ENCODE measurements around the gene MYO6. TPM values are rescaled to one million over a fixed set of nuclear protein-coding genes. Genes with fewer than 3 reads are reported as not detected.
"Not testable (repeated sequence)": the region's sequence is repeated elsewhere in the genome, so short reads cannot be mapped to it uniquely, and the experiment has no call there.

MYO6 gene
- total RNA-seq (114 TPM), polyA plus RNA-seq (ENCODE audit: insufficient read depth, low read depth, low replicate concordance) (32.0 TPM)
- long read RNA-seq, donor 1, partial matches to known transcripts = 5 of 5 reads
- long read RNA-seq, donor 1, other reads (novel, unspliced or antisense) = 0 of 5 reads
- long read RNA-seq, donor 2, partial matches to known transcripts = 31 of 31 reads
- long read RNA-seq, donor 2, other reads (novel, unspliced or antisense) = 0 of 31 reads
- long read RNA-seq, donor 3, partial matches to known transcripts = 22 of 22 reads
- long read RNA-seq, donor 3, other reads (novel, unspliced or antisense) = 0 of 22 reads
- long read RNA-seq, donor 4, partial matches to known transcripts = 52 of 52 reads
- long read RNA-seq, donor 4, other reads (novel, unspliced or antisense) = 0 of 52 reads
- long read RNA-seq, donor 5 = 0 reads
- long read RNA-seq, donor 6 = 0 reads
- long read RNA-seq, donor 7, partial matches to known transcripts = 154 of 175 reads
- long read RNA-seq, donor 7, other reads (novel, unspliced or antisense) = 21 of 175 reads
- long read RNA-seq, donor 8 = 0 reads
- long read RNA-seq, donor 9 = 0 reads
- long read RNA-seq, donor 10, partial matches to known transcripts = 12 of 12 reads
- long read RNA-seq, donor 10, other reads (novel, unspliced or antisense) = 0 of 12 reads

DNA sequence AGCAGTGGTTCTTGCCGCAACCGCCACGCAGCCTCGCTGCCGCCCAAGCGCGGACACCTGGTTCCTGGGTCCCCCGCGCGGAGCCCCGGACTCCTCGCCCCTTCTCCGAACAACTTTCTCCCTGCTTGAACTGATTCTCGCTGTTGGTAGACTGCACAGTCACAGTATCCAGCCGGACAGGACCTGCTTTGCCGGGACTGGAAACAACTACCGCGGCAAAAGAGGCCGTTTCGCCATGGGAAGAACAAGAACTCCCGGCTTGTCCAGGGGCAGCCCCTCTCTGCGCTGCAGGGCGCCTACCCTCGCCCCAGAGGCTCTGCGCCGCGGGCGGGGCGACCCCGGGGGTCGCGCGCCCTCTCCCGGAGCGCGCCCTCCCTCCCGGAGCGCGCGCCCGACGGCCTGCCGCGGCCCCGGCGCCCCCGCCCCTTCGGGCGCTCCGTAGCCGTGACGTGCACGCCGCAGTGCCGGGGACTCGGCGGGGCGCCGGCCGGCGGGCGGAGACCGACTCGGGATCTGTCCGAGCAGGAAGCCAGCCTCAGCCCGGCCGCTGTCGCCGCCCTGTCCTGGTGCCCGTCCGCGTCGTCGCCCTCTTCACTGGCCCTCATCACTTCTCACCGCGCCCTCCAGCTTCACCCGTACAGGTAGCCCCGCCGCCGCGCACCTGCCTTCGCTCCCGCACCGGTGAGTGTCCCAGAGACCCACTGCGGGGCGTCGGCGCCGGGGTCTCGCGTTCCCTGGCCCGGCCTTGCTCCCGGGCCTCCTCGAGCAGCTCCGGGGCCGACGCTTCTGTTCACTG, at the start of gene MYO6:
MYO6 (plus strand) TSS at position 497 of the 796 bp plus-strand sequence. CDS start 68,309 bp downstream, outside the sequence.
- intact Hi-C loops (cut with DNase I) = no loop called here
- Histone ChIP-seq H3K4me1 (ENCODE audit: control insufficient read depth in 2 of 3, insufficient read depth in 2 of 3, low read depth in 1 of 3, low read length in 3 of 3) (peaks cover 2 to 11% (median 3%) of the 10 kb centered on the region in 3 donors), H3K9me3 (ENCODE audit: control insufficient read depth in 2 of 3, insufficient read depth in 1 of 3, low read length in 3 of 3) (no peaks in the 10 kb centered on the region), H3K9ac (ENCODE audit: low read length in 3 of 3) (peak within 1 kb of the TSS; percentile 52 to 96 (median 76)), H3K27me3 (ENCODE audit: control insufficient read depth, insufficient read depth, low read length) (no peaks in the 10 kb centered on the region), H3K36me3 (ENCODE audit: control insufficient read depth in 2 of 3, insufficient read depth in 3 of 3, low read length in 3 of 3) (no peaks in the 10 kb centered on the region), H3K27ac (ENCODE audit: low read depth in 2 of 2, low read length in 2 of 2) (peak within 1 kb of the TSS; percentile 94 to 96), H3K4me3 (ENCODE audit: low read length in 3 of 3) (peak within 1 kb of the TSS; percentile 69 to 98 (median 85))
- DNase-seq (peak; percentile 79 to 92 (median 86)), FAIRE-seq (no peak)
- TF ChIP-seq CTCF (IDR thresholded peaks at IDR 0.05; ENCODE audit: borderline replicate concordance, extremely low read depth, insufficient read depth) = no peak

DNA sequence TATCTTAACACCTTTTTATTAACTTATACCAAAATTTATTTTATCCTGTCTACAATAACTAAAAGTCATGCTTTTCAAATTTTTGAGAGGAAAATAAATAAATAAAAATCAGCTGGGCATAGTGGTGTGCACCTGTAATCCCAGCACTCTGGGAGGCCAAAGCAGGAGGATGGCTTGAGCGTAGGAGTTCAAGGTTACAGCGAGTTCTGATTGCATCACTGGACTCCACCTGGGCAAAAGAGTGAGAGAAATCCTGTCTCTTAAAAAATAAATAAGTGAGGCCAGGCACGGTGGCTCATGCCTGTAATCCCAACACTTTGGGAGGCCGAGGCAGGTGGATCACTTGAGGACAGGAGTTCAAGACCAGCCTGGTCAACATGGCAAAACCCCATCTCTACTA, 40.7 kb upstream of the MYO6 start:
- H3K27ac ChIP-seq (ENCODE audit: low read depth in 2 of 2, low read length in 2 of 2); intact Hi-C loops (cut with DNase I); DNase-seq; H3K9ac ChIP-seq (ENCODE audit: low read length in 3 of 3); FAIRE-seq; H3K4me3 ChIP-seq (ENCODE audit: low read length in 3 of 3); H3K4me1 ChIP-seq (ENCODE audit: control insufficient read depth in 2 of 3, insufficient read depth in 2 of 3, low read depth in 1 of 3, low read length in 3 of 3); H3K9me3 ChIP-seq (ENCODE audit: control insufficient read depth in 2 of 3, insufficient read depth in 1 of 3, low read length in 3 of 3); H3K27me3 ChIP-seq (ENCODE audit: control insufficient read depth, insufficient read depth, low read length): not testable (repeated sequence)
- peaks cover 3 to 31% (median 6%) of the 10 kb centered on the region in 3 donors for H3K36me3 ChIP-seq (ENCODE audit: control insufficient read depth in 2 of 3, insufficient read depth in 3 of 3, low read length in 3 of 3)

- no peak overlapping the region for H3K27ac ChIP-seq (ENCODE audit: low read depth in 2 of 2, low read length in 2 of 2)
- H3K4me3 ChIP-seq (ENCODE audit: low read length in 3 of 3) = no peak overlapping the region
- H3K9ac ChIP-seq (ENCODE audit: low read length in 3 of 3) = no peak overlapping the region
- intact Hi-C loops (cut with DNase I) = no loop called here
- FAIRE-seq (no peak), DNase-seq (no peak)
- no peaks in the 10 kb centered on the region for H3K4me1 ChIP-seq (ENCODE audit: control insufficient read depth in 2 of 3, insufficient read depth in 2 of 3, low read depth in 1 of 3, low read length in 3 of 3)
- no peaks in the 10 kb centered on the region for H3K9me3 ChIP-seq (ENCODE audit: control insufficient read depth in 2 of 3, insufficient read depth in 1 of 3, low read length in 3 of 3)
- H3K27me3 ChIP-seq (ENCODE audit: control insufficient read depth, insufficient read depth, low read length) = no peaks in the 10 kb centered on the region
- H3K36me3 ChIP-seq (ENCODE audit: control insufficient read depth in 2 of 3, insufficient read depth in 3 of 3, low read length in 3 of 3) = peaks cover 6 to 38% (median 9%) of the 10 kb centered on the region in 3 donors
- no peak for TF ChIP-seq CTCF (IDR thresholded peaks at IDR 0.05; ENCODE audit: borderline replicate concordance, extremely low read depth, insufficient read depth)
Measured at GRCh38 chr6:75711173-75711572, 37.9 kb upstream of the MYO6 start.

Data from kidney (tissue), 22 donors.